Effector CD8-positive, alpha-beta T cell (primary cell): ENCODE data around the gene TMPRSS11E.
"Not testable (repeated sequence)": the region's sequence is repeated elsewhere in the genome, so short reads cannot be mapped to it uniquely, and the experiment has no call there.

Experiments
- DNase-seq: peaks from one replicate; lab custom pipeline; 2025; lab: John Stamatoyannopoulos, UW
- total RNA-seq, 4 experiments: gene quantifications; one replicate each; lab custom pipeline; 2026; lab: John Stamatoyannopoulos, UW

The TMPRSS11E gene, protein sequence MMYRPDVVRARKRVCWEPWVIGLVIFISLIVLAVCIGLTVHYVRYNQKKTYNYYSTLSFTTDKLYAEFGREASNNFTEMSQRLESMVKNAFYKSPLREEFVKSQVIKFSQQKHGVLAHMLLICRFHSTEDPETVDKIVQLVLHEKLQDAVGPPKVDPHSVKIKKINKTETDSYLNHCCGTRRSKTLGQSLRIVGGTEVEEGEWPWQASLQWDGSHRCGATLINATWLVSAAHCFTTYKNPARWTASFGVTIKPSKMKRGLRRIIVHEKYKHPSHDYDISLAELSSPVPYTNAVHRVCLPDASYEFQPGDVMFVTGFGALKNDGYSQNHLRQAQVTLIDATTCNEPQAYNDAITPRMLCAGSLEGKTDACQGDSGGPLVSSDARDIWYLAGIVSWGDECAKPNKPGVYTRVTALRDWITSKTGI
- total RNA-seq: 0 to 4.3 (median 1.3) reads per million in 4 experiments

DNA sequence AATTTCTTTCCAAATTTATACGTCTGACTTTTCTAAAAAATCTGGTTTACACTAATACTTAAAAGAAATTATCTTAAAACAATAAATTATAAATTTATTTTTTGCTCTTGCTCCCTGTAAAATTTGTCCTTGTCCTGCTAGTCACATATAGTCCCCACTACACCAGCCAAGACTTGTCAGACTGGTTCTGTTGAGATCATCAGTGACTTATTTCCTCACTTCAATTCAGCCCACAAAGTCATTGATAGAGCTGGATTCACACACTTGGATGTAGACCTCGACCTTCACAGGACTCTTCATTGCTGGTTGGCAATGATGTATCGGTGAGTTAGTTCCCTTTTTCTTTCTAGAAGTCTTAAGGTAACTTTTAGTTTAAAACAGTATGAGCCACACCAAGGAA is at the start of gene TMPRSS11E:
Gene TMPRSS11E (plus strand): TSS at position 263 of the 400 bp plus-strand sequence. CDS start 50 bp downstream, at position 313.
- DNase-seq: no peak

DNA sequence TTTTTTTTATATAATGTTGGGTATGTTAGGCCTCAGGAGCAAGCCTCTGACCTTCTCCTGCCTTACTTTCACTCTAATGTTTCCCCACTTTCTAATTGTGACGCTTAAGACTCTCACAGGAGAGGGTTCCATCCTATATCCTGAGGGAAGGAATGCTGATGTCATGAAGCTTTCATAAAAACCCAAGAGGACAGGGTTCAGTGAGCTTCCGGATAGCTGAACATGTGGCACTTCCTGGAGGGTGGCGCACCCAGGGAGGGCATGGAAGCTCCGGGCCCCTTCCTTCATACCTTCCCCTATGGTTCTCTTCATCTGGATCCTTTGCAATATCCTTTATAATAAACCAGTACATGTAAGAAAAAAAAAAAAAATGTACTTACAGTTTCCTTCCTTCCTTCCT is 48.0 kb upstream of the TMPRSS11E start:
- DNase-seq: no peak

DNA sequence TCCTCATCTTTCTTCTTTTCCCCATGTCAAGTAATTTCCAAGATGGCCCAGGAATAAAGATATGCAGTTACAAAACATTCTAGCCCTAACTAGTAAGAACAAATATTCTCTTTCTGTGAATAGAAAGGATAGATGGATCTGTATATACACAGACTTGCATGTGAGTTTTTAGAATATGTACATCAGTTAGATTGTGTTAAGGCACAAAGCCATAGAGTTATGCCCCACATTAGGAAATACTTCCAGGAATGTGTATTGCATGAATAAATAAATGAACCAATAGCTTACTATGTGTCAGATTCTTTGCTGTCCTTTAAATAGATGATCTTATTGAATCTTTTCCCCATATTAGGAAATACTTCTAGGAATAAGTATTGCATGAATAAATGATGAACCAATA is 46.0 kb upstream of the TMPRSS11E start:
- DNase-seq: no peak

DNA sequence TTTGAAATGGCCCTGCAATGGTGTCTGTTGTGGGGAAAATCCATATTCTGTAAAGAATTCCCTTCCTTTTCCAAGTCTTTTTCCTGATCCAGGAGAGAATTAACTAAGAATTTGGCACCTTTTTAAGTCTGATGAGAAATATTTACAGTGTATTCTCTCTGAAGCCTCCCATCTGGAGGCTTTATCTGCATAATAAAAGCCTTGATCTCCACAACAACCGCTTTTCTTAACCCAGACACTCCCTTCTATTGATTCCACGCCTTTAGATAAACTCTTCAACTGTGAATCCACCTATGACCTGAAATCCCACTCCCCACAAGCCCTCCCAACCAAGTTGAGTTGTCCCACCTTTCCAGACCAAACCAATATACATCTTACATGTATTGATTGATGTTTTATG is 43.1 kb upstream of the TMPRSS11E start:
- no peak for DNase-seq

DNA sequence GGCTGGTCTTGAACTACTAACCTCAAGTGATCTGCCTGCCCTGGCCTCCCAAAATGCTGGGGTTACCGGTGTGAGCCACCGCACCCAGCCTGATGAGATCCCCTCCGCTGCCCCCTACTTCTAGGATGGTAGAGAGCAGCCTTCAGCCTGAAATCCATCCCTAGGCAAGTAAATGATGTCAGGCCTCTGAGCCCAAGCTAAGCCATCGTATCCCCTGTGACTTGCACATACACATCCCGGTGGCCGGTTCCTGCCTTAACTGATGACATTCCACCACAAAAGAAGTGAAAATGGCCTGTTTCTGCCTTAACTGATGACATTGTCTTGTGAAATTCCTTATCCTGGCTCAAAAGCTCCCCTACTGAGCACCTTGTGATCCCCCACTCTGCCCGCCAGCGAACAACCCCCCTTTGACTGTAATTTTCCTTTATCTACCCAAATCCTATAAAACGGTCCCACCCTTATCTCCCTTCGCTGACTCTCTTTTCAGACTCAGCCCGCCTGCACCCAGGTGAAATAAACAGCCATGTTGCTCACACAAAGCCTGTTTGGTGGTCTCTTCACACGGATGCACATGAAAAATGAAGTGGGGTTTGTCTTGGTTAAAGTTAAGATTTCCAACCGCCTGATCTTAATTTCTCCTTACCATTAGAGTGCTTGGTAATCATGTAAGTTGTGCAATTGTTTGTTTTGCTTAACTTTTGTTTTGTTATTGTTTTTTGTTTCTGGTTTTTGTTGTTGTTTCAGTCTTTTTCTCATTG is 41.4 kb upstream of the TMPRSS11E start:
- DNase-seq: not testable (repeated sequence)

DNA sequence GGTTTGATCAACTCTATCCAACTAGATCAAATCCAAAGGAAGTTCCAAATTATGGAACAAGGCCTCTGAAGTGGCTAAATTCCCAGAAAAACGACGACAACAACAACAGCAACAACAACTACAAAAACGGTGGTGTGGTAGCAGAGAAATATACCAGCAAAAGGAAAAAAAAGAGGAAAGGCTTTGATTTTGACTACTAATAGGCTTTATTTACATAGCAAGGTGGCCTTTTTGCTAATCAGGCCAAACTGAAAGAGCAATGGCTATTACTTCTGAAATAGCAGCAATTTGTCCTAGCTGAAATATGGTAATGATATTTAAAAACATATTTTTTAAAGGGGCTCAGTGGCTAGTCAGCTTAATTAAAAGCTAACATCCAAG is 40.8 kb upstream of the TMPRSS11E start:
- no peak for DNase-seq

DNA sequence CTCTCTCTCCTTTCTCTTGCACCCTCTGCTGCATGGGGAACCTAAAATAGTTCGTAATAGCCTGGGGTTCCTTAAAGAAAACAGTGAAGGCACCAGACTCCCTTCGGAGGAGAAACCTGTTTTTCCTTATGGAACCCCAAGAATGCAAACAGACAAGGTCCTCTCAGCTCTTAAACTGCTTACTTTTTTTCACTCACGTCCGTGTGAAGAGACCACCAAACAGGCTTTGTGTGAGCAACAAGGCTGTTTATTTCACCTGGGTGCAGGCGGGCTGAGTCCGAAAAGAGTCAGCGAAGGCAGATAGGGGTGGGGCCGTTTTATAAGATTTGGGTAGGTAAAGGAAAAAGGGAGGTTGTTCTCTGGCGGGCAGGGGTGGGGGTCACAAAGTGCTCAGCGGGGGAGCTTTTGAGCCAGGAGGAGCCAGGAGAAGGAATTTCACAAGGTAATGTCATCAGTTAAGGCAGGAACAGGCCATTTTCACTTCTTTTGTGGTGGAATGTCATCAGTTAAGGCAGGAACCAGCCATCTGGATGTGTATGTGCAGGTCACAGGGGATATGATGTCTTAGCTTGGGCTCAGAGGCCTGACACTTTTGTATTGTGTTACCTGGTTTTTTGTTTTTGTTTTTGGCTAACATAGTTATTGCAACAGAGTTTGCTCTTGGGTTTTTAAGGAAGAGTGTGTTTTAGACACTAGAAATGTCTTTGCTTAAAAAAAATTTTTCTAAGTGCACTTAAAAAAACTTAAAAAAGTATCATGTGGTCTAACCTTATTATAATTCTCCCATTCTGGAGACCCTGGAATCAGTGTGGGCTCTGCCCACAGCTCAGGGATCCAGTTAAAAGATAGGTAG is 40.0 kb upstream of the TMPRSS11E start:
- not testable (repeated sequence) for DNase-seq

DNA sequence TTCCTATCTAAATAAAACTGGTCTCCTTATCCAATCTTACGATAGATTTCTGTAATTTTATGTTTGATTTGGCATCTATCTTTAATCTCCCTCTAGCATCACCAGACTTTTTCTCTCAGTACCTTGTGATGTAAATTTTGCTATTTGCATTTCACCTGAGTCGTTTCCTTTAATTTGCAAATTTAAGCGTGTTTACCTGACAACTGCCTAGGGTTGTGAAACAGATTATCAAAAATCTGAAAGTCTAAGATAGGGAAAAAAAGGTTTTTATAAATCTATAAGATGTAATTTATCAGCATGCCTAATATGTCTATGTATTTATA is 39.4 kb upstream of the TMPRSS11E start:
- no peak for DNase-seq

DNA sequence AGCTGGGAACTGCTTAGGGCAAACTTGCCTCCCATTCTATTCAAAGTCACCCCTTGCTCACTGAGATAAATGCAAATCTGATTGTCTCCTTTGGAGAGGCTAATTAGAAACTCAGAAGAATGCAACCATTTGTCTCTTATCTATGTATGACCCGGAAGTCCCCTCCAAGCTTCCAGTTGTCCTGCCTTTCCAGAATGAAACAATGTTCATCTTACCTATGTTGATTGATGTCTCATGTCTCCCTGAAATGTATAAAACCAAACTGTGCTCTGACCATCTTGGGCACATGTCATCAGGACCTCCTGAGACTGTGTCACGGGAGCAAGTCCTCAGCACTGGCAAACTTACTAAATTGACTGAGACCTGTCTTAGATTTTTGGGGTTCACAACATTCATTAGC is 37.1 kb upstream of the TMPRSS11E start:
- no peak for DNase-seq

DNA sequence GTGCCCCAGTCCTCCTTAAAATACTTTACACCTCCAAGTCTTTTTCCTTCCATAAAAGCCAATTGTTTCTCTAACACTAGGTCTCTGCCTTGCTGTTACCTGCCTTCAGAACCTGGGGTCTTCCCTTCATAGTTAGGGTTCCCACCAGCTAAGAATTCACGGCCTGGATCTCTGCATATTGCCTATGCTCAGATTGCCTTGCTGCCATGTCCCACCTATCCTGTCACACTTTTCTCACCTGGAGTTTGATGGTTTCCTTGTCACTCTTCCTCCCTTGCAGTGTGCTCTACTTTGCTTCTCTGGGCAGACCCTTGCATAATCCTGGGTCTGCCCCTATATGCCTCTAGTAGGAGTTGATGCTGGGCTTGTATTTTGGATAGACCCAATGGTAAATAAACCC is 36.6 kb upstream of the TMPRSS11E start:
- no peak for DNase-seq

DNA sequence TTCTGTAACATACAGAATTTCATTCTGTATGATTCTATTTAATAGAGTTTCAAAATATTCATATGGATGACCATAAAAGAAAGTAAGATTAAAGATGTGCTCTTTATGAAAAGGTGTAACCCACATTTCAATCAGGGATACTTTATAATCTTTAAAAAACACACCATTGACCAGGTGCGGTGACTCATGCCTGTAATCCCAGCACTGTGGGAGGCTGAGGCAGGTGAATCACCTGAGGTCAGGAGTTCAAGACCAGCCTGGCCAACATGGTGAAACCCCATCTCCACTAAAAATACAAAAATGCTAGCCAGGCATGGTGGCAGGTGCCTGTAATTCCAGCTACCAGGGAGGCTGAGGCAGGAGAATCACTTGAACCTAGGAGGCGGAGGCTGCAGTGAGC is 35.2 kb upstream of the TMPRSS11E start:
- not testable (repeated sequence) for DNase-seq

DNA sequence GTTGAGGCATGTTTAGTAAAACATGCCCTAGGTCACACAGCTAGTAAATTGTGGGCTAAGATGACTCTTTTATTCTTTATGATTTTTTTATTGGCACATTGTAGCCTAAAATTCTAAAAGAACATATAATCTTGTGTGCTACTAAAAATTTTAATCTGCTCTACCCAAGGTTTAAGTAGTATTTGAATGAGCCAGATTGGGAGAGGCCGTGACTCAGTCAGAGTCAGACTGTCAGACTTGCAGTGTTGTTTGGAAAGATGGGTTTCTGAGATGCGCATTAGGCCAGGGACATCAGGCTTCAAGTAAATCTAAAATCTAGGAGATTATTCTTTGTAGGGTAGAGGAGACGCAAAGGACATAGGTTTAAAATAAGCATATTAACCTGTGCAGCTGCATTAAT is 30.7 kb upstream of the TMPRSS11E start:
- no peak for DNase-seq

DNA sequence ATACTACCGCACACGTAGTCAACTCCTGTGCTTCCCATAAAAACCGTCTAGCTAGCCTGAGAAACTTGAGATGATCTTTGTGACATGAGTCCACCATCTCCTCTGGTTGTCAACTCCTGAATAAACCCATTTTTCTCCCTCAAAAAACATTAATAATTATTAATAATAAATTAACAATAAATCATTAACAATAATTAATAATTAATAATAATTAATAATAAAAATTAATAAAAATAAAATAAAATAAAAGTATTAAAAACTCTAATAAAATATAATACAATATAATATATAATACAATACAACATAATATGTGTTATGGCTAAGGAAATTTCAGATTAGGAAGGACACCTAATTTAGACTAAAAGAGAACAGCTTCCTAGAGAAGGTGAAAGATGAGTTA is 20.7 kb upstream of the TMPRSS11E start:
- no peak for DNase-seq

DNA sequence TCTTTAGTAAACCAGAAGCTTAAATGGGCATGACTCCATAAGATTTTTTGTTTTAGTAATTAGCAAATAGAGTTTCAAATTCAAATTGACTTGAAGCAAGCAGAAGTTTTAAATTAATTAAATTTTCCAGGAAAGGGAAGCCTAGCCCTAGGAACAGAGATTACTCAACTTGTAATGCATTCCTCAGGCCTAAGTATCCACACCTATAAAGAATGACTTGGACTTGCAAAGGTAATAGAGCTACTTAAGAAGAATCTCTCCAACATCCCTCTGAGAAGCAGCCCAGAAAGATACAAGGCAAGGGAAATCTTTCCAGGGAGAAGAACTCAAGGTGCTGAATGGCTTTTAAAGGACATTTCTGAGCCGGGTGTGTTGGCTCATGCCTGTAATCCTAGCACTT is 16.9 kb upstream of the TMPRSS11E start:
- DNase-seq: no peak

DNA sequence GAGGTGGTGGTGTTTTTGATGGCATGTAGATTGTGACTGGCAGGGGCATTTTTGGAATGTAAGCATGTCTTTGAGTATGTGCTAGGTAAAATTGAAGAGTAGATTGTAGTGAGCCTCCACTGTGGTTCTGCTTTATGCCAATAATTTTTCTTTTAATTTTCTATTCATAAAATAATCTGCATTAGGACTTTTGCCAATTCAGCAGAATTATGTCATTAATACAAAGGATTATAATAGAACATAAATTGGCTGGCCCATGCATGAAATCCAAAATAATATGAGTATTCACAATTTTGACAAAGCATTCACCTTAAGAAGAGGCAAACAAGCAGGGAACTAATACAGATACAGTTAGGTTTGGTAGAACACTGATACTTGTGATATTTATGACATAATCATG is 14.9 kb upstream of the TMPRSS11E start:
- DNase-seq: no peak

DNA sequence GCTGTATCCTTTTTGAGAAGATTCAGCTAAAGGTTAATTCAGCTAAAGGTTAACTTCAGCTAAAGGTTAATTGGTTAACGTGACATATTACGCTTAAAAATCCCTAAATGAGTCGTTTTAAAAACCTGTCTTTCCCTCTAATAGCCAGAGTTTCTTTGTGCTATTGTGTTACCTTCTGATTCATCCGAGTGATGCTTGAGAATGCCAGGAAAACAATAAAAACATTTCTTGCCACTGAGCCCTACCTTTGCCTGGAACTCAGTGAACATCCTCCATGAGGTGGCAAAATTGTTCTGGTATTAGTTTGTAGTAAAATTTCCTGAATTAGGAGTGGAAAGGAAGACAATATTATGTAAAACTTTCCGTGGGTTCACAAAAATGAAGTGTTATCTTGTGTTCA is 13.7 kb upstream of the TMPRSS11E start:
- DNase-seq: no peak

DNA sequence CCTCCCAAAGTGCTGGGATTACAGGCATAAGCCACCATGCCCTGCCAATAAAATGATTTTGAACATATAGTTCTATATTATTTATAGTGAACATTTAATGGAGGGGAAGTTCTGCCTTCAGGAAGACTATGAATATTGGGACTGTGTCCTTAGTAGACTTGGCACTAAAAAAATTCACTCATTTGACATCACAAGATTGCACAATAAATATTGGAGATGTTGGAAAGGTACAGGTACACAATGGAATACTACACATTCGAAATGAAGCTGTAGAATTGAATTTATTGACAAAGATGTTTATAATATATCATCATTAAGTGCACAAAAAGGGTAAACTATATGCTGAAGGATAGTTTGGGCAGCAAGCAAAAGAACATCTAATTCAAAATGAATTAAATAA is 13.0 kb upstream of the TMPRSS11E start:
- DNase-seq: no peak

DNA sequence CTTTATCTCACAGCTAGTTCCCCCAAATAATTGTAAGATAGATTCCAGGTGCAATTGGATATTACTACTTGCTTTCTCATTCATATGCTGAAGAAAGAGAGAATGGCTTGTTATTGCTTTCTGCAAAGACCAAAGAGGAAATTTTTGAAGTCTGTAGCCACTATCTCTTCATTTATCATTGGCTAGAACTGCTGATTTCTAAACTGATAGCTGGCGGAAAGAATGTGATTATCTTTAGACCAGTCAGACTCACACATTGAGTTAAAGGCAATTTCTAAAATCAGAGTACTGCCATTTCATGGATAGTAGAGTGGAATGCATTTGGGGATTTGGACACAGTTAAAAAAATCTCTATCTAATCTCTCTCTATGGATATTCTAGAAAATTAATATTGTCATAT is 12.4 kb upstream of the TMPRSS11E start:
- no peak for DNase-seq

DNA sequence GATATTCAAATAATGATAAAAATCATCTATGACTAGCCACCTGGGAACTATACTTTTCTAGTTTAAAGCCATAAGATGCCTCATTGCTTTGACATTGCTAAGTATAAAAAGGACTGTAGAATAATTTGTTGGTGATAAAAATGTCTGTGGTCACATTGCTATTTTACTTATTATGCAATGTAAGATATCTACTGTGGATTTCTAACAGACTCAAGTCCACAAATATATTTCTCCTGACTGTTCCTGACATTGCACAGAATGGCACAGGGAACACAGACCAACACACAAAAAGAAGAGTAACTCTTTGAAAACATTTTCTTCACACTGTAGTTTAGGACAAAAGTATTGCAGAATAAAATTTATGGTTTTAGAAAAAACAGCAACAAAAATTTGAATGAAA is 2.2 kb upstream of the TMPRSS11E start:
- DNase-seq: no peak

DNA sequence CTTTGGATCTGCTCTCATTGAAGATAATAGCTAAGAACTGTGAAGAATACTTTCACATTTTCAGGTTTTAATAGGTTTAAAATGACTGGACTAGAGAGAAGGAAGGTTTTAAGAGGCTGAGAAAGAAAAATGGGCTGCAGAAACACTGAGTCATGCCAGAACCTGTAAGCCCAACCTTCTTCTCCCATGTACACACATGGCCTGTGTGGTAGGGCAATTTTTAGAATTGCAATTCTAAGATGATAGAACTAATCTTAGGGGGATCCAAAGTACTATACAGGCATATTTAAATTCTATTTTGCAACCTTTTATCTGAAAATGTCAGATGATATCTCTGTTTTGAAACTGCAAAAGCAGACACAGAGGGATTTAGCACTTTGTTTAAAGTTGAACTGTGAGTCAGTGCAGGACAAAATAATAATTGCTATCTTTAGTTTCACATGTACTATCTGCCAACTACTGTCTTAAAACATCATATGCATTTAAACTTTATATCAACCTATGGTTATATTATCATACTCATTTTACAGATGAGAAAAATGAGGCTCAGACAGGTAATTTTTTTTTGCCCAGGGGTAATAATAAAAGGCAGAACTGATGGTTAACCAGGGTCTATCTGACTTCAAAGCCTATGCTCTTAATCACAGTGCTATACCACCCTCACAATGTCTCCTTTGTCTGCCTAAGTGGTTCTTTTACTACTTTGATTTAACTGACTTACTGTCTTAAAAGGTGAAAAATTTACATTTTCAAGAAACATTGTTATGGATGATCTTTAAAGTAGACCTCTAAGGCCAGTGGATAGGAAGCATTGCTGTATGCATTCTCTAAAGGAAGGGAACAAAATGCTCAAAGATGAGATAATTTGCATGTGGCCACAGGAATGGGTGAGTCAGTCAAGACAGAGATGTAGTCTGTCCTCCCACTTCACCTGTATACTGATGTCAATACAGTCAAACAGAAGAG is 4.3 kb downstream of the TMPRSS11E start:
- no peak for DNase-seq

DNA sequence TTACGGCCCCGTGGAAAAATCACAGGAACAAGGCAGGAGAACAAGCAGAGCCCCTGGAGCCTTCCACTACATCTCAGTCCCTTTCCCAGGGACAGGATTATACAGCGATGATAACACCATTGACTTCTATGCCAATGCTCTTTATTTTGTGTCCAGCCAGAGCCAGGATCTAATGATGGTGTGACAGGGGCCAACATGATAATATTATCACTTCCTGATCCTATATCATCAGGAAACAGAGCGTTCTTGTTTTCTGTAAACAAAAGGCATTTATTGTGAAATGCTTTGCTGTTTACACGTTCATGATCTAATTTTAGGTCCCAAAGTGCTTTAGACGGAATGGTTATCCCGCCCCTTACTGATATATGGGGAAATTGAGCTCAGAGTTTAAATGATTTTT is 12.8 kb downstream of the TMPRSS11E start:
- no peak for DNase-seq
